HEK293 (cell line): ENCODE measurements around the gene MECR.

ENCODE experiments used
- CTCF ChIA-PET: fragments of 350-600 bp; formaldehyde crosslinking; extraction: SDS; loops from one replicate; lab custom pipeline; 2021; ENCODE audit warnings: antibody characterized with exemption; lab: Yijun Ruan, JAX
- POLR2A ChIA-PET: fragments of 300-600 bp; formaldehyde crosslinking; extraction: SDS; loops from one replicate; lab custom pipeline; 2020; ENCODE audit warnings: antibody characterized with exemption, inconsistent platforms; lab: Yijun Ruan, JAX
- H3K27ac ChIP-seq: fragments of 200-500 bp; sonication (Bioruptor generic); 2 replicates; pipeline ENCODE4 v1.5.1; 2014; ENCODE audit warnings: low read depth, low read length, control low read depth, inconsistent platforms; ENCODE audit errors: extremely low read depth
- H3K36me3 ChIP-seq, 2 experiments: fragments of 200-500 bp in 1 of 2; sonication (Bioruptor generic) in 1 of 2; 1 replicate in 1 of 2; 2 replicates in 1 of 2; pipeline ENCODE4 v1.5.1; 2014 to 2017; ENCODE audit warnings: inconsistent platforms in 2 of 2, low read length in 2 of 2; ENCODE audit not compliant: control insufficient read depth in 2 of 2, insufficient read depth in 1 of 2
- H3K4me1 ChIP-seq: fragments of 200-500 bp; sonication (Bioruptor generic); 2 replicates; pipeline ENCODE4 v1.5.1; 2014; ENCODE audit warnings: mild to moderate bottlenecking, low read length, inconsistent platforms; ENCODE audit not compliant: control insufficient read depth, insufficient read depth
- H3K4me3 ChIP-seq: 2 replicates; pipeline ENCODE4 v1.5.1; 2011; ENCODE audit warnings: low read depth, mild to moderate bottlenecking, control low read depth, low read length, moderate library complexity
- H3K9me3 ChIP-seq: fragments of 200-500 bp; sonication (Bioruptor generic); 2 replicates; pipeline ENCODE4 v1.5.1; 2014; ENCODE audit warnings: low read depth, low read length, inconsistent platforms; ENCODE audit not compliant: control insufficient read depth, insufficient read depth
- BCL11A ChIP-seq: fragments of 450-650 bp; formaldehyde crosslinking; IDR thresholded peaks from 2 replicates; pipeline ENCODE4 v1.5.1; 2016; ENCODE audit warnings: low read depth, missing biosample characterization, missing genetic modification characterization
- BCL11B ChIP-seq: fragments of 450-650 bp; formaldehyde crosslinking; IDR thresholded peaks from 2 replicates; pipeline ENCODE4 v1.5.1; 2016; ENCODE audit warnings: low read depth, missing biosample characterization, missing genetic modification characterization
- EGR2 ChIP-seq: fragments of 450-650 bp; formaldehyde crosslinking; IDR thresholded peaks from 2 replicates; pipeline ENCODE4 v1.5.1; 2016; ENCODE audit warnings: low read depth, missing biosample characterization, missing genetic modification characterization
- GLI2 ChIP-seq: fragments of 450-650 bp; formaldehyde crosslinking; IDR thresholded peaks from 2 replicates; pipeline ENCODE4; 2017; ENCODE audit warnings: missing biosample characterization, missing genetic modification characterization, low read depth, borderline replicate concordance
- HOXD13 ChIP-seq: sonication (generic); formaldehyde crosslinking; IDR thresholded peaks from 2 replicates; pipeline ENCODE4 v1.8.0; 2022; ENCODE audit warnings: missing genetic modification reagents, borderline replicate concordance
- KLF7 ChIP-seq: fragments of 450-650 bp; formaldehyde crosslinking; IDR thresholded peaks from 2 replicates; pipeline ENCODE4 v1.5.1; 2016; ENCODE audit warnings: missing biosample characterization, missing genetic modification characterization, borderline replicate concordance
- MEIS1 ChIP-seq: sonication (generic); formaldehyde crosslinking; IDR thresholded peaks from 2 replicates; pipeline ENCODE4 v1.8.1; 2022; ENCODE audit warnings: missing genetic modification reagents, mild to moderate bottlenecking, borderline replicate concordance
- PRDM1 ChIP-seq: fragments of 450-650 bp; formaldehyde crosslinking; IDR thresholded peaks from 2 replicates; pipeline ENCODE4; 2016; ENCODE audit warnings: missing biosample characterization, missing genetic modification characterization
- TRIM28 ChIP-seq: IDR thresholded peaks from 2 replicates; pipeline ENCODE4 v1.6.1; 2011; ENCODE audit warnings: low read length, control low read depth, borderline replicate concordance
- YY2 ChIP-seq: fragments of 450-650 bp; formaldehyde crosslinking; IDR thresholded peaks from 2 replicates; pipeline ENCODE4 v1.5.1; 2016; ENCODE audit warnings: missing biosample characterization, missing genetic modification characterization
- ZBTB17 ChIP-seq: fragments of 450-650 bp; formaldehyde crosslinking; IDR thresholded peaks from 2 replicates; pipeline ENCODE4 v1.5.1; 2016; ENCODE audit warnings: missing biosample characterization, missing genetic modification characterization
- ZBTB20 ChIP-seq: fragments of 450-650 bp; formaldehyde crosslinking; IDR thresholded peaks from 2 replicates; pipeline ENCODE4 v1.5.1; 2016; ENCODE audit warnings: missing biosample characterization, missing genetic modification characterization
- ZNF157 ChIP-seq: fragments of 450-650 bp; formaldehyde crosslinking; IDR thresholded peaks from 2 replicates; pipeline ENCODE4 v1.5.1; 2016; ENCODE audit warnings: missing biosample characterization, missing genetic modification characterization
- ZNF350 ChIP-seq: fragments of 450-650 bp; formaldehyde crosslinking; IDR thresholded peaks from 2 replicates; pipeline ENCODE4 v1.5.0; 2017; ENCODE audit warnings: missing biosample characterization, mild to moderate bottlenecking, missing genetic modification characterization
- ZNF366 ChIP-seq: fragments of 450-650 bp; formaldehyde crosslinking; conservative IDR thresholded peaks from 2 replicates; pipeline ENCODE4 v1.5.1; 2016; ENCODE audit warnings: missing biosample characterization, missing genetic modification characterization
- ZNF529 ChIP-seq: fragments of 450-650 bp; formaldehyde crosslinking; IDR thresholded peaks from 2 replicates; pipeline ENCODE4 v1.5.1; 2017; ENCODE audit warnings: missing genetic modification characterization, missing biosample characterization; ENCODE audit not compliant: insufficient replicate concordance
- ZNF561 ChIP-seq: fragments of 450-650 bp; IDR thresholded peaks from 2 replicates; pipeline ENCODE4 v1.5.1; 2018; ENCODE audit warnings: missing biosample characterization, missing genetic modification characterization, borderline replicate concordance
- ZNF571 ChIP-seq: fragments of 450-650 bp; formaldehyde crosslinking; IDR thresholded peaks from 2 replicates; pipeline ENCODE4 v1.5.0; 2017; ENCODE audit warnings: missing biosample characterization, missing genetic modification characterization
- ZNF580 ChIP-seq: fragments of 450-650 bp; formaldehyde crosslinking; IDR thresholded peaks from 2 replicates; pipeline ENCODE4 v1.5.1; 2016; ENCODE audit warnings: missing biosample characterization, missing genetic modification characterization
- ZNF654 ChIP-seq: fragments of 450-650 bp; formaldehyde crosslinking; IDR thresholded peaks from 2 replicates; pipeline ENCODE4 v1.5.1; 2016; ENCODE audit warnings: low read depth, missing biosample characterization, missing genetic modification characterization
- ZNF658 ChIP-seq: fragments of 450-650 bp; formaldehyde crosslinking; IDR thresholded peaks from 2 replicates; pipeline ENCODE4; 2016; ENCODE audit warnings: missing biosample characterization, missing genetic modification characterization
- ZNF664 ChIP-seq: fragments of 450-650 bp; formaldehyde crosslinking; IDR thresholded peaks from 2 replicates; pipeline ENCODE4 v1.5.1; 2016; ENCODE audit warnings: missing biosample characterization, missing genetic modification characterization
- ZNF792 ChIP-seq: fragments of 450-650 bp; formaldehyde crosslinking; IDR thresholded peaks from 2 replicates; pipeline ENCODE4 v1.5.1; 2016; ENCODE audit warnings: missing biosample characterization, missing genetic modification characterization
- ZSCAN4 ChIP-seq: fragments of 450-650 bp; formaldehyde crosslinking; IDR thresholded peaks from 2 replicates; pipeline ENCODE4 v1.5.1; 2017; ENCODE audit warnings: missing biosample characterization, missing genetic modification characterization
- TF ChIP-seq, protein P1 (sequence below): fragments of 450-650 bp; formaldehyde crosslinking; IDR thresholded peaks from 2 replicates; pipeline ENCODE4 v1.5.1; 2016; ENCODE audit warnings: missing biosample characterization, missing genetic modification characterization
- TF ChIP-seq, protein P2 (sequence below): fragments of 450-650 bp; formaldehyde crosslinking; IDR thresholded peaks from 2 replicates; pipeline ENCODE4 v1.5.1; 2017; ENCODE audit warnings: missing biosample characterization, mild to moderate bottlenecking, missing genetic modification characterization, moderate library complexity

MECR gene

DNA sequence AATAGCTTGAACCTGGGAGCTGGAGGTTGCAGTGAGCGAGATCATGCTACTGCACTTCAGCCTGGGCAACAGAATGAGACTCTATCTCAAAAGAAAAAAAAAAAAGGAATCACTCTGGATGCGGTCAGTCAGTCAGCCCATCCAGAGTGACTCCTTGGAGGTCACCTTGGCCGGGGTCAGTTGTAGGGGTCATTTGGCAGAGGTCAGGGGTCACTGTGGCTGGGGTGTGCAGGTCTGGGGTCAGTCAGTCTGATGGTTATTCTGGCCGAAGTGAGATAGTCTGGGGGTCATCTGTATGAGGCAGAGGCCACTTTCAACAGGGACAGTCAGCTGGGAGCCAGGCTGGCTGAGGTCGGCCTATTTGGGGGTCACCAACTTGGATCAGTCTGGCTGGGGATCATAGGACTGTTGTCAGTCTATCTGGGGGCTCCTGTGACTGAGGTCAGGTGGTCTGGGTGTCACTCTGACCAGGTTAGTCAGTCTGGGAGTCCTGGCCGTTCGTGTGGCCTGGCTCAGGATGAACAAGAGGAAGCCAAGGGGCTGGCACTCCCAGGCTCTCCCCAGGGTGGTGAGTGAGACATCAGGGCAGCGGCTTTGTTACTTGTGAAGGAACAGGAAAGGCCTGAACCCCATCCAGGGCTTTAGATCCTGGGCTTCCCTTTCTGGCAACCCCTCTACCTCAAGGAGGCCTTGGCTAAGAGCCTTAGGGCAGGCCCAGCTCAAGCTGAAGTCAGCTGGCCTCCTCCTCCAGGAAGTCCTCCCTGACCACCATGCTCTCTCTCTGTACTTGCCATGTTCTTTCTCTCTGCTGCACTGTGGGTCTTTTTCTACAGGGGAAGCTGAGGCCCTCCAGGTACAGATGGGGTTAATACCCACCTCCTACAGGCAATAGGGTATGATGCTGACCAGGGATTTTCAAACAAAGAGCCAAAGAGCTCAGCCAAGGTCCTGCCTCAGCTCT is 20.7 kb upstream of the MECR start:
- no peak overlapping the region for H3K27ac ChIP-seq
- H3K4me1 ChIP-seq = peaks cover 2% of the 10 kb centered on the region
- POLR2A ChIA-PET = interaction anchor here (1.3 kb wide), 1 partner anchor 11 kb away, joined by 4 read pairs; no protein-coding TSS in a partner anchor
- peaks cover 0 to 7% of the 10 kb centered on the region in 2 experiments; a peak in 1 of 3 replicates for H3K36me3 ChIP-seq
- no peaks in the 10 kb centered on the region for H3K9me3 ChIP-seq
- no peak overlapping the region for H3K4me3 ChIP-seq
- CTCF ChIA-PET = interaction anchor here (0.7 kb wide), 1 partner anchor 167 kb away, joined by 3 read pairs; no protein-coding TSS in a partner anchor
- TF ChIP-seq GLI2 (tag by site-specific recombination) = no peak
- TF ChIP-seq BCL11B (tag by site-specific recombination) = peak; percentile 61; the same call in 1 of the 2 replicates
- TF ChIP-seq BCL11A = peak; percentile 76

GRCh38 chr1:29249951-29250581 is 19.3 kb upstream of the MECR start:
- Histone ChIP-seq H3K4me1 (no peaks in the 10 kb centered on the region), H3K27ac (no peak overlapping the region), H3K4me3 (no peak overlapping the region), H3K36me3 (peaks cover 0 to under 1% of the 10 kb centered on the region in 2 experiments; a peak in 1 of 3 replicates), H3K9me3 (no peaks in the 10 kb centered on the region)
- no peak for TF ChIP-seq MEIS1 (CRISPR knock-in tag)
- TF ChIP-seq ZNF350 (tag by site-specific recombination) = no peak
- TF ChIP-seq EGR2 (tag by site-specific recombination) = no peak
- no peak for TF ChIP-seq BCL11A
- no peak for TF ChIP-seq ZNF366 (tag by site-specific recombination)
- no peak for TF ChIP-seq KLF7 (tag by site-specific recombination)
- no peak for TF ChIP-seq ZNF529 (tag by site-specific recombination)
- no peak for TF ChIP-seq ZNF658
- TF ChIP-seq ZNF580 (tag by site-specific recombination) = no peak
- no peak for TF ChIP-seq YY2 (tag by site-specific recombination)
- TF ChIP-seq ZNF157 (tag by site-specific recombination) = no peak
- TF ChIP-seq, protein P1, sequence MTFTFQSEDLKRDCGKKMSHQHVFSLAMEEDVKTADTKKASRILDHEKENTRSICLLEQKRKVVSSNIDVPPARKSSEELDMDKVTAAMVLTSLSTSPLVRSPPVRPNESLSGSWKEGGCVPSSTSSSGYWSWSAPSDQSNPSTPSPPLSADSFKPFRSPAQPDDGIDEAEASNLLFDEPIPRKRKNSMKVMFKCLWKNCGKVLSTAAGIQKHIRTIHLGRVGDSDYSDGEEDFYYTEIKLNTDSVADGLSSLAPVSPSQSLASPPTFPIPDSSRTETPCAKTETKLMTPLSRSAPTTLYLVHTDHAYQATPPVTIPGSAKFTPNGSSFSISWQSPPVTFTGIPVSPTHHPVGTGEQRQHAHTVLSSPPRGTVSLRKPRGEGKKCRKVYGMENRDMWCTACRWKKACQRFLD (tag by site-specific recombination) = no peak
- no peak for TF ChIP-seq HOXD13 (CRISPR knock-in tag)
- no peak for TF ChIP-seq PRDM1 (tag by site-specific recombination)
- no peak for TF ChIP-seq ZNF654
- TF ChIP-seq ZNF792 (tag by site-specific recombination) = no peak
- POLR2A ChIA-PET = no interaction called here
- CTCF ChIA-PET = no interaction called here

- POLR2A ChIA-PET = no interaction called here
- CTCF ChIA-PET = interaction anchor here (0.5 to 0.6 kb wide), 2 partner anchors 1067 to 1674 kb away, joined by 3 read pairs; no protein-coding TSS in a partner anchor
- H3K4me1 ChIP-seq = no peaks in the 10 kb centered on the region
- no peak overlapping the region for H3K27ac ChIP-seq
- H3K36me3 ChIP-seq = no peaks in the 10 kb centered on the region
- no peak overlapping the region for H3K4me3 ChIP-seq
- no peaks in the 10 kb centered on the region for H3K9me3 ChIP-seq
- peak; percentile 28; the same call in 1 of the 2 replicates for TF ChIP-seq ZBTB20 (tag by site-specific recombination)
- TF ChIP-seq ZSCAN4 = 0 out of 2 replicates have a peak, but pooled peaks have one; percentile 8
- no peak for TF ChIP-seq ZNF571
- TF ChIP-seq TRIM28 = no peak
- no peak for TF ChIP-seq ZNF561 (tag by site-specific recombination)
- TF ChIP-seq, protein P2, sequence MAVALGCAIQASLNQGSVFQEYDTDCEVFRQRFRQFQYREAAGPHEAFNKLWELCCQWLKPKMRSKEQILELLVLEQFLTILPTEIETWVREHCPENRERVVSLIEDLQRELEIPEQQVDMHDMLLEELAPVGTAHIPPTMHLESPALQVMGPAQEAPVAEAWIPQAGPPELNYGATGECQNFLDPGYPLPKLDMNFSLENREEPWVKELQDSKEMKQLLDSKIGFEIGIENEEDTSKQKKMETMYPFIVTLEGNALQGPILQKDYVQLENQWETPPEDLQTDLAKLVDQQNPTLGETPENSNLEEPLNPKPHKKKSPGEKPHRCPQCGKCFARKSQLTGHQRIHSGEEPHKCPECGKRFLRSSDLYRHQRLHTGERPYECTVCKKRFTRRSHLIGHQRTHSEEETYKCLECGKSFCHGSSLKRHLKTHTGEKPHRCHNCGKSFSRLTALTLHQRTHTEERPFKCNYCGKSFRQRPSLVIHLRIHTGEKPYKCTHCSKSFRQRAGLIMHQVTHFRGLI (tag by site-specific recombination) = 0 out of 2 replicates have a peak, but pooled peaks have one; percentile 18
- TF ChIP-seq ZNF658 = no peak
- peak; percentile 18; the same call in 1 of the 2 replicates for TF ChIP-seq ZBTB17 (tag by site-specific recombination)
- no peak for TF ChIP-seq ZNF664
Measured at GRCh38 chr1:29249170-29249691, 18.5 kb upstream of the MECR start.
